Hippocampal formation (tissue), 2 donors: Measurements from ENCODE around the gene STPG3.
"Not testable (repeated sequence)": the region's sequence is repeated elsewhere in the genome, so short reads cannot be mapped to it uniquely, and the experiment has no call there.

Source experiments
- DNase-seq, 2 donors: peaks; one replicate each; lab custom pipeline; 2025; lab: John Stamatoyannopoulos, UW

STPG3 gene

GRCh38 chr9:137244486-137245449, 6.3 kb upstream of the STPG3 start:
- DNase-seq: no peak

GRCh38 chr9:137245450-137246421, 5.3 kb upstream of the STPG3 start:
- no peak for DNase-seq

DNA sequence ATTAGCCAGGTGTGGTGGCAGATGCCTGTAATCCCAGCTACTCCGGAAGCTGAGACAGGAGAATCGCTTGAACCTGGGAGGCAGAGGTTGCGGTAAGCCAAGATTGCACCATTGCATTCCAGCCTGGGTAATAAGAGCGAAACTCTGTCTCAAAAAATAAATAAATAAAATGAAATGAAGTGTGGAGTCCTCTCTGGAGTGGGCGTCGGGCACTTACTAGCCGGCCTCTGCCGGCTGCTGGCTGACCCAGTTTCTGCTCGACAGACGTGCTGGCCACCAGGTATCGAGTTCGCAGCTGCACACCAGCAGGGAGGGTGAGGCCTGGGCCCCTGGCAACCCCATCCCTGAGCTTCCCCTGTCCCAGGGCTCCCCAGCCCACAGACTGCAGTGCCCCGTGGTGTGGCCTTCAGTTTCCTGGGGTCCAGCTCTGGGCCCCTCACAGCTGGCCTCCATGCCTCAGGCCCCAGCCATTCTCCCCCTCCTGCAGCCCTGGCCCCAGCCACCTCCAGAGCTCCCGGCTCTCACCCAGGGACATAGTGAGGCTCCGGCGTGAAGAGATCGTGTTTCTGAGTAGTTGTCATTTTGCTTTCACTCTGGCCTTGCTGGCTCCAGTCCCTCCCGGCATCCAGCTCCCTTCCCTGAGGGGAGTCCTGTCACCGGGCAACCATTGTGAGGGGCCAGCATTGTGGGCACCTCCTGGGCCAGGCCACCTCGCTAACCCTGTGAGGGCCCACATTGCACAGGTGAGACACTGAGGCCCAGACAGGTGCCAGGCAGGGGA, 3.8 kb upstream of the STPG3 start:
- no peak for DNase-seq

DNA sequence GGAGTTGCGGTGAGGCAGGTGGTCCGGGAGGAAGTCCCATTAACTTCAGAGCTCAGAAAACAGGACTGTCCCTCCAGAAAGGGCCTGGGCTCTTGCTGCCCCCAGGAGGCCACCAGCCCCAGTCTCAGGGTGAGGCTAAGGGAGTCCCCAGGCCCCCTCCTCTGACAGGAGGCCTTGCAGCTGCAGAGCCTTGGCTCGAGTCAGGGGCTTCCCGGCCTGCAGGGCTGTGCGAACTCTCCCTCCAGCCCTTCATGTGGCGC, 3.2 kb upstream of the STPG3 start:
- no peak for DNase-seq

DNA sequence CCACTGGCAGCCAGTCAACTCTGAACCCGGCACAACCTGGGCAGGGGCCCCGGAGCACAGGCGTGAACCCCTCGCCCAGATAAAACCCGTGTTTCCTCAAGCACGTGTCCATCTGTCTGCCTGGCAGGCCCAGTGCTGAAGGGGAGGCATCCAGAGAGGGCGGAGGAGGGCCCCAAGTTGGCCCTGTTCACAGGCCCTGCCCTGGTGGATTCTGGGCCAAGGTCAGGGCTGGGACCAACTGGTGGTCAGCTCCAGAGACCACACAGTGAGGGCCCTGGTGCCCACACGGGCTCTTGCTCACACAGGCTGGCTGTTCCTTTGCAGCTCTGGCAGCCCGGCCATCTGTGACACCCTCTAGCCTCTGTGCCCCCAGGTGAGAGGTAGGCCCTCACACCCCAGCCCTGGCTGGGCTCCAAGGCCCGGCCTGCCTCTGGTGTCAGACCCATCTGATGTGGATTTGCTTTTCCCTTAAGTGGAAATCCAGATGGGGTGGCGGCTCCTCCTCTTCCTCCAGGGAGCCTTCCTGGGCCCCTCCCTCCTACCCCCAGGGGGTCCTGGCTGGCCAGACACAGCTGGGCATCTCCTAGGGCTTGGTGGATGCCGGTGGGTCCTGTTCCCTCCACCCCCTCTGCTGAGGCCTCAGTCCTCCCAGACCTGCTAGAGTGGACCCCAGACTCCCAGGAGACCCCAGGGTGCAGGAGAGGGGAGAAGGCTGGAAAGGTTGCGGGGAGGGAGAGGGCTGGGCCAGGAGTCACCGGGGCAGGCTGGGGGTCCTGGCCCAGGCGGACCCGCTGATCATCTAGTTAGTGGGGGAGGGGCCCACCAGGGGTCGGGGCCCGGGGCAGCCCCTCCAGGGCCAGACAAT, 525 bp upstream of the STPG3 start:
- no peak for DNase-seq

DNA sequence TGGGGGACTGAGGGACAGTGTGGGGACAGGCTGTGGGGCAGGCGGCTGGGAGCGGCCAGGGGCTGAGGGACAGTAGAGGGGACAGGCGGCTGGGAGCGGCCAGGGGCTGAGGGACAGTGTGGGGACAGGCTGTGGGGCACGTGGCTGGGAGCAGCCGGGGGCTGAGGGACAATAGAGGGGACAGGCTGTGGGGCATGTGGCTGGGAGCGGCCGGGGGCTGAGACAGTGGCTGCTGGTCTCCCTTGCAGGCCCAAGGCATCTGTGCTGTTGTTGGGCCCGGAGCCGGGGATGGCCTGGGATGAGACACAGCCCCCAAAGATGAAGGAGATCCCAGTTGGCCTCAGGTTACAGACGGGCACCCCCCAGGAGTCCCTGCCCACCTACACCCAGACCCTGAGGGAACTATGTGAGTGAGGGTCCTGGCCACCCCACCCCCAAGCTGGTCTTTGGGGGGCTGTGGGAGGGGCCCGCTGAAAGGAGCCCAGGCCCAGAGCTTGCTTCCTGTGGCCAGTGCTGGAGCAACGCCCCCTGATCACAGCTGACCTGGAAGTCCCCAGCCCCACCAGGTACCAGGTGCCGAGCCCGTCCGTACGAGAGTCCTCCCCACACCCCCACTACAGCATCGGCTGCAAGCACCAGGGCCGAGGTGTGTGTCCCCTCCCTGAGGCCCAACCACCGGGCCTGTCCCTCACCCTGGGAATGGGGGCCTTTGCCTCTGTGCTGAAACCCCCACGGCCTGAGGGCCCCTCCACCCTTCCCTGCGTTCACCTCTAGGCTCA, 593 bp downstream of the STPG3 start:
- DNase-seq: no peak

- DNase-seq: no peak
These were observed 1.7 kb downstream of the STPG3 start for GRCh38 chr9:137252555-137253506.

- no peak for DNase-seq
These were observed 2.9 kb downstream of the STPG3 start for GRCh38 chr9:137253717-137254623.

DNA sequence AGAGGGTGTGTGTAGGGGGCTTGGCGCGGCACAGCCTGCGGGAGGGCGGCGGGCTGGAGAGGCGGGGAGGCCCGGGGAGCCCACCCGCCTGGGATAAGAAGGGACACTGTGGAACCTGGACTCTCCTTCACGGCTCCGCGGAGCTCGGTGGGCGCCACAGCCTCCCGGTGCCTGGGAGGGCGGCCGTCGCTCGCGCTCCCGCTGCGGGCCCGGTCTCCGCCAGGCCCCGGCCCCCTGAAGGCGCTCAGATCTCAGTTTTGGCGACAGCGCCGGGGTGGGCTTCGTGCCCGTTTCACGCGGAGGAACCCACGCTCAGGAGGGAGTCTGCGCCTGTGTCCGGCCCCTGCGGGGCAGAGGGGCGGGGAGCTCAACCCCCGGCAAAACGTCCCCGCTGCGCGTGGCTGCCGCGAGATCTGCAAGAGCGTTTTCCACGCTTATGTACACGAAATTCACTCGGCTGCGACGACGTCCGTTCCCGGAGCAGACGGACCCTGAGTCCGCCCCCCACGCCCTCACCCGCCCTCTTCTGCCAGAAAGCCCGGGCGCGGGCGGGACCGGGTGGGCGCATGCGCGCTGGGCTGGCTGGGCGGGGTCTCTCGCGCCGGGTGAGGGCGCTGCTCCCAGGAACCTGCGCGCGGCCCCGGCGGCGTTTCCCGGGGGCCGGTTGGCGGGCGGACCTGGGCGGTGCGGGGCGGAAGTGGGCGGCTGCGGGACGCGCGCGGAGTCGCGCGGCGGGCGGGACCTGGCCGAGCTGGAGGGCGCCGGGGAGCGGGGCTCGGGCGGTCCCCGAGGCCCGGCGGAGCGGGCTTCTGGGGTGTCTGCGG, 3.8 kb downstream of the STPG3 start, which contains the start of gene NELFB:
NELFB (plus strand) TSS at position 704 of the 824 bp plus-strand sequence.
- DNase-seq: peak; percentile 61 to 90

GRCh38 chr9:137255448-137256114, 4.5 kb downstream of the STPG3 start:
- no peak for DNase-seq

DNA sequence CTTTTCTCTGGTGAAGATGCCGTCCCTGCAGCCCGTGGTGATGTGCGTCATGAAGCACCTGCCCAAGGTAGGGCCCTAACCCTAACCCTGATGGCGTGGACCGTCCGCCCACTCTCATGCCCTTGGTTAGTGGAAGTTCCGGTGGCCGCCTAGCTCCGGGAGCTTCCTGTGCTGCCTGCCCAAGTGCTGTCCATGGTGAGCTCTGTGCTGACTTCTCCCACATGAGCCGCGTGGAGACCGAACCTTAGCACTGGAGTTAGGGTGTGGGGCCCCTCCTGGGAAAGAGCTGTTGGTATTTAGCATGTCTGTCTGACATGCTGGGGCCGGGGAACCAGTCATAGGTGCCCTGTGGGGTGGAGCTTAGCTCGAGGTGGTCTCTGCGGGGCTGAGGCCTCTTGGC, 5.3 kb downstream of the STPG3 start:
- DNase-seq: no peak

- DNase-seq: no peak
These were observed 5.8 kb downstream of the STPG3 start for GRCh38 chr9:137256856-137257255.

- not testable (repeated sequence) for DNase-seq
These were observed 11.3 kb downstream of the STPG3 start for GRCh38 chr9:137262173-137262908.

- DNase-seq: no peak
These were observed 11.8 kb downstream of the STPG3 start for GRCh38 chr9:137262909-137263285.

DNA sequence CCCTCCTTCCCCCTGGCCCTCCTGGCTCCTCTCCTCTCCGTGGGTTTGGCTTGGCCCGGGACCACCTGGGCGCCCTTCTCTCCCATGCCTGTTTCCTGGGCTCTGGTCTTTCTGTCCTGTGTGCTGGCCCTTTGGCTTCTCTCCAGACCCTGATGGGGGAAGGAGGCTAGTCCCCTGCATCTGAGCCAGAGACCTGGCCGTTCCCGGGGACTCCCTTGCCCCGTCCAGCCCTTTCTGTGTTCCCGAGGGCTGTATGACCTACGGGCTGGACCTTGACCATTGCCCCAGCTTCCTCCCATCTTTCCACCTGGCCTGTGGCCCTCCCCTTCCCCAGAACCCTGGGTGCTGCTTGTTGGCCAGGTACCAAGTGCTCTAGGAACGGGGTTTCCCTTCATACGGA, 12.4 kb downstream of the STPG3 start:
- DNase-seq: no peak

DNA sequence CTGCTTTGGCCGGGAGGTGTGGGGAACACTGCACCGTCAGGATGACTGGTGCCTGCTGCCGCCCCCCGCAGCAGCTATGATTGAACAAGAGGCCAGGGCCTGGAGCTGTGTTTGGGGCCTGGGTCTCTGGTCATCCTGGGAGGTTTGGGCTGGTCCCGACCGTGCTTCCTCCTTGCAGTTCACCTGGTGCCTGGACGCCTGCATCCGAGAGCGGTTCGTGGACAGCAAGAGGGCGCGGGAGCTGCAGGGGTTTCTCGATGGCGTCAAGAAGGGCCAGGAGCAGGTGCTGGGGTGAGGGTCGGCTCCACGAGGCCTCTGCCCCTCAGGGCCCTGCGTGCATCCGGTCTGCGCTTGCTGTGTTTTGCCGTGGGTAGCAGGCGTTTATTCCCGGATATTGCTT, 13.0 kb downstream of the STPG3 start:
- DNase-seq: no peak
